HCT116 (cell line): ENCODE measurements around the gene DNAJC4.

Experiments used
- CTCF ChIP-seq, 3 experiments: fragments of 200-600 bp in 1 of 3; sonication (generic) in 1 of 3; IDR thresholded peaks in 2 of 3; conservative IDR thresholded peaks in 1 of 3; 2 replicates each; pipeline ENCODE4 v1.5.1; 2012 to 2017; ENCODE audit warnings: low read depth in 2 of 3, low read length in 2 of 3, antibody characterized with exemption in 1 of 3, borderline replicate concordance in 1 of 3, control low read depth in 1 of 3, mild to moderate bottlenecking in 1 of 3, mixed read lengths in 1 of 3, mixed run types in 1 of 3, moderate library complexity in 1 of 3; ENCODE audit not compliant: insufficient read depth in 1 of 3
- POLR2A ChIP-seq: IDR thresholded peaks from 2 replicates; pipeline ENCODE4 v1.7.0; 2011; ENCODE audit warnings: borderline replicate concordance; ENCODE audit not compliant: insufficient read depth, insufficient read length; ENCODE audit errors: extremely low read depth

DNA sequence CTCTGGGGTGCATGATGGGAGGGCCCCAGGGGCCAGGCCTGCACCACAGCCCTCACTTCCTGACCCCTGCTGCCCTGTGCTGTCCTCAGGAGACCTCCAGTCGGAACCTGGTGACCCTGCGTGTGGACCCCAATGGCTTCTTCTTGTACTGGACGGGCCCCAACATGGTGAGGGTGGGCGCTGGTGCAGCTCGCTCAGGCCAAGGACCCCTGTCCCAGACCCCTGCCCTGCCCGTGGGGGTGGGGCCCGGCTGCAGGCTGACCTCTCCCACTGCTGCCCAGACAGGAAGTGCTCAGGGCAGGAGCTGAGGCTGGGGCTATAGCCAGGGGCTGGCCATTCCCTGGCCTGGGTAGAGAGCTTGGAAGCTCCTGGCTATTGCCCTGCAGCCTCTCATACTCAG, 24.0 kb downstream of the DNAJC4 start:
- TF ChIP-seq CTCF (IDR thresholded peaks at IDR 0.05 in 2 of 3, conservative IDR thresholded peaks at IDR 0.05 in 1 of 3; ENCODE audit: borderline replicate concordance in 1 of 3, insufficient read depth in 1 of 3, low read depth in 2 of 3, low read length in 2 of 3) (no peak), POLR2A (no peak)
